Loucy (cell line): ENCODE measurements around the gene PBX1.

Experiments
- H2AFZ ChIP-seq: fragments of 200-600 bp; sonication (generic); 2 replicates; pipeline ENCODE4 v1.6.0; 2016; ENCODE audit warnings: antibody characterized with exemption, mild to moderate bottlenecking, low read length, moderate library complexity
- H3F3A ChIP-seq: fragments of 200-600 bp; 2 replicates; pipeline ENCODE4 v1.6.0; 2016; ENCODE audit warnings: antibody characterized with exemption, low read depth, mild to moderate bottlenecking
- H3K27me3 ChIP-seq: fragments of 200-600 bp; sonication (generic); 2 replicates; pipeline ENCODE4 v1.6.1; 2014; ENCODE audit warnings: low read length, mild to moderate bottlenecking; ENCODE audit not compliant: insufficient read depth, poor library complexity, severe bottlenecking
- H3K36me3 ChIP-seq: fragments of 200-600 bp; sonication (generic); 2 replicates; pipeline ENCODE4 v1.6.1; 2016; ENCODE audit warnings: low read length; ENCODE audit not compliant: insufficient read depth
- H3K4me1 ChIP-seq: fragments of 200-600 bp; sonication (generic); 2 replicates; pipeline ENCODE4 v1.5.1; 2014; ENCODE audit warnings: low read length, mild to moderate bottlenecking; ENCODE audit not compliant: insufficient read depth, poor library complexity, severe bottlenecking
- H3K4me2 ChIP-seq: fragments of 200-600 bp; sonication (generic); 2 replicates; pipeline ENCODE4 v1.6.0; 2014; ENCODE audit warnings: antibody characterized with exemption, low read length, low read depth, mild to moderate bottlenecking; ENCODE audit not compliant: poor library complexity, severe bottlenecking
- H3K4me3 ChIP-seq: fragments of 200-600 bp; sonication (generic); 2 replicates; pipeline ENCODE4 v1.5.1; 2014; ENCODE audit warnings: low read length, mild to moderate bottlenecking, mixed read lengths; ENCODE audit not compliant: poor library complexity, severe bottlenecking
- H3K79me2 ChIP-seq: fragments of 200-600 bp; sonication (generic); 2 replicates; pipeline ENCODE4 v1.6.1; 2014; ENCODE audit warnings: low read length; ENCODE audit not compliant: insufficient read depth
- H3K9ac ChIP-seq: fragments of 200-600 bp; sonication (generic); 2 replicates; pipeline ENCODE4 v1.6.0; 2014; ENCODE audit warnings: mild to moderate bottlenecking, low read depth, low read length, moderate library complexity; ENCODE audit not compliant: poor library complexity, severe bottlenecking
- H3K9me2 ChIP-seq: fragments of 200-600 bp; sonication (generic); replicated peaks from 2 replicates; pipeline ENCODE4 v1.6.1; 2016; ENCODE audit warnings: low read depth, low read length, mixed read lengths
- H3K9me3 ChIP-seq: fragments of 200-600 bp; sonication (generic); 2 replicates; pipeline ENCODE4 v1.6.1; 2014; ENCODE audit warnings: mild to moderate bottlenecking, antibody characterized with exemption, low read length, low read depth; ENCODE audit not compliant: insufficient read depth
- H4K20me1 ChIP-seq: fragments of 200-600 bp; sonication (generic); 2 replicates; pipeline ENCODE4 v1.6.0; 2014; ENCODE audit warnings: antibody characterized with exemption, low read length, mild to moderate bottlenecking; ENCODE audit not compliant: insufficient read depth, poor library complexity, severe bottlenecking
- EZH2phosphoT487 ChIP-seq: fragments of 200-600 bp; IDR thresholded peaks from 2 replicates; pipeline ENCODE4 v1.6.1; 2018; ENCODE audit warnings: antibody characterized with exemption, mild to moderate bottlenecking, moderate library complexity, borderline replicate concordance
- TF ChIP-seq, protein P1 (sequence below): fragments of 200-600 bp; sonication (generic); conservative IDR thresholded peaks from 2 replicates; pipeline ENCODE4 v1.5.1; 2014; ENCODE audit warnings: mild to moderate bottlenecking, antibody characterized with exemption, low read length

The PBX1 gene

GRCh38 chr1:164579381-164579780, 20.4 kb downstream of the PBX1 start:
- no peaks in the 10 kb centered on the region for H3K79me2 ChIP-seq
- no peaks in the 10 kb centered on the region for H3K4me1 ChIP-seq
- no peaks in the 10 kb centered on the region for H3K9me3 ChIP-seq
- H3K9me2 ChIP-seq: no peaks in the 10 kb centered on the region
- no peak overlapping the region for H3K4me2 ChIP-seq
- no peak overlapping the region for H2AFZ ChIP-seq
- H3K9ac ChIP-seq: no peak overlapping the region
- TF ChIP-seq, protein P1, sequence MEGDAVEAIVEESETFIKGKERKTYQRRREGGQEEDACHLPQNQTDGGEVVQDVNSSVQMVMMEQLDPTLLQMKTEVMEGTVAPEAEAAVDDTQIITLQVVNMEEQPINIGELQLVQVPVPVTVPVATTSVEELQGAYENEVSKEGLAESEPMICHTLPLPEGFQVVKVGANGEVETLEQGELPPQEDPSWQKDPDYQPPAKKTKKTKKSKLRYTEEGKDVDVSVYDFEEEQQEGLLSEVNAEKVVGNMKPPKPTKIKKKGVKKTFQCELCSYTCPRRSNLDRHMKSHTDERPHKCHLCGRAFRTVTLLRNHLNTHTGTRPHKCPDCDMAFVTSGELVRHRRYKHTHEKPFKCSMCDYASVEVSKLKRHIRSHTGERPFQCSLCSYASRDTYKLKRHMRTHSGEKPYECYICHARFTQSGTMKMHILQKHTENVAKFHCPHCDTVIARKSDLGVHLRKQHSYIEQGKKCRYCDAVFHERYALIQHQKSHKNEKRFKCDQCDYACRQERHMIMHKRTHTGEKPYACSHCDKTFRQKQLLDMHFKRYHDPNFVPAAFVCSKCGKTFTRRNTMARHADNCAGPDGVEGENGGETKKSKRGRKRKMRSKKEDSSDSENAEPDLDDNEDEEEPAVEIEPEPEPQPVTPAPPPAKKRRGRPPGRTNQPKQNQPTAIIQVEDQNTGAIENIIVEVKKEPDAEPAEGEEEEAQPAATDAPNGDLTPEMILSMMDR: no peak
- TF ChIP-seq EZH2phosphoT487: no peak
- no peaks in the 10 kb centered on the region for H3K36me3 ChIP-seq
- H4K20me1 ChIP-seq: no peaks in the 10 kb centered on the region
- H3K4me3 ChIP-seq: no peak overlapping the region
- H3K27me3 ChIP-seq: no peaks in the 10 kb centered on the region
- H3F3A ChIP-seq: no peaks in the 10 kb centered on the region

GRCh38 chr1:164581762-164582161, 22.8 kb downstream of the PBX1 start:
- no peaks in the 10 kb centered on the region for H3K9me3 ChIP-seq
- no peaks in the 10 kb centered on the region for H3K79me2 ChIP-seq
- H3F3A ChIP-seq: no peaks in the 10 kb centered on the region
- no peaks in the 10 kb centered on the region for H3K9me2 ChIP-seq
- no peaks in the 10 kb centered on the region for H4K20me1 ChIP-seq
- H3K4me2 ChIP-seq: no peak overlapping the region
- H3K27me3 ChIP-seq: no peaks in the 10 kb centered on the region
- TF ChIP-seq EZH2phosphoT487: no peak
- TF ChIP-seq, protein P1: no peak
- H3K4me1 ChIP-seq: no peaks in the 10 kb centered on the region
- H3K36me3 ChIP-seq: no peaks in the 10 kb centered on the region
- H2AFZ ChIP-seq: no peak overlapping the region
- H3K9ac ChIP-seq: no peak overlapping the region
- no peak overlapping the region for H3K4me3 ChIP-seq

DNA sequence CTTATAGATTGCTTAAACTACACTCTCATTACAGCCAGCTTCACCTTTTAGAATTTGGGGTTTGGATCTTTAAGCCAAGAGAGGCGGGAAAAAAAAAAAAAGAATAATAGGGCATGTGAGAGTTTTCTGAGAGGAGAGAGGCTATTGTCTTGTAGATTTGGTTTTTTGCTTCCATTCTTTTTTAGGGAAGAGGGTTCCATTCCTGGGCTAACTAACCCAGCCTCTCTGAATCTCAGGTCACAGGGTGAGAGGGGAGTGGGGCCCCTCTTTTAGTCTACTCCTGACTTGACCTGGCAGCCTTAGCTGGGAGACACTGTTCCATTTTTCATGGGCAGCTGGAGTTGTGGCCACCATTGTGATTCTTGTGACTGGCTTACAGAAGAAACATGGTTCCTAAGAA, 24.2 kb downstream of the PBX1 start:
- Histone ChIP-seq H3K36me3 (no peaks in the 10 kb centered on the region), H3K79me2 (no peaks in the 10 kb centered on the region), H3F3A (no peaks in the 10 kb centered on the region), H3K4me1 (no peaks in the 10 kb centered on the region), H3K9ac (no peak overlapping the region), H3K9me3 (no peaks in the 10 kb centered on the region), H3K27me3 (no peaks in the 10 kb centered on the region), H2AFZ (no peak overlapping the region), H4K20me1 (no peaks in the 10 kb centered on the region), H3K4me2 (no peak overlapping the region), H3K4me3 (no peak overlapping the region), H3K9me2 (no peaks in the 10 kb centered on the region)
- no peak for TF ChIP-seq EZH2phosphoT487
- TF ChIP-seq, protein P1: no peak
